Myocyte (in vitro differentiated cells): ENCODE measurements around the gene CRCP. TPM values are rescaled to one million over a fixed set of nuclear protein-coding genes. Genes with fewer than 3 reads are reported as not detected.

Source experiments
- DNase-seq: peaks from one replicate; pipeline ENCODE4 v3.0.0-alpha.2; 2012; ENCODE audit warnings: low read depth
- total RNA-seq: library from RNA; depleted of rRNA; stranded (reverse); fragments of >200 nt; gene quantifications from 2 replicates; pipeline ENCODE4 v1.2.3, GENCODE V29; 2014

The CRCP gene
- total RNA-seq, 1 donor from 2014 or later: 35.5 TPM

- DNase-seq: no peak
These were observed 72.3 kb downstream of the CRCP start for GRCh38 chr7:66186991-66187390.

GRCh38 chr7:66187905-66188304, 73.3 kb downstream of the CRCP start:
- no peak for DNase-seq

- no peak for DNase-seq
These were observed 74.0 kb downstream of the CRCP start for GRCh38 chr7:66188645-66189044.

GRCh38 chr7:66189695-66190503, 75.3 kb downstream of the CRCP start:
- DNase-seq: no peak

- no peak for DNase-seq
These were observed 75.8 kb downstream of the CRCP start for GRCh38 chr7:66190504-66190857.

- no peak for DNase-seq
These were observed 78.6 kb downstream of the CRCP start for GRCh38 chr7:66193146-66193725.

GRCh38 chr7:66198469-66198868, 83.8 kb downstream of the CRCP start:
- DNase-seq: no peak

GRCh38 chr7:66198956-66199355, 84.3 kb downstream of the CRCP start:
- no peak for DNase-seq

- no peak for DNase-seq
These were observed 87.8 kb downstream of the CRCP start for GRCh38 chr7:66202441-66202840.

Other genes starting within 250 kb of the CRCP start
- 11.3 and 12.7 TPM in 2 replicates for gene VKORC1L1, start 241.8 kb upstream of the CRCP start, total RNA-seq
- 19.9 and 20.8 TPM in 2 replicates for gene GUSB, start 132.6 kb upstream of the CRCP start, total RNA-seq
- 16.3 and 20.2 TPM in 2 replicates for gene ASL, start 39.0 kb upstream of the CRCP start, total RNA-seq
- gene TPST1, start 90.5 kb downstream of the CRCP start, total RNA-seq: 37.3 and 48.2 TPM in 2 replicates